ENCODE measurements around the gene PCDH9. TPM values are rescaled to one million over a fixed set of nuclear protein-coding genes. Genes with fewer than 3 reads are reported as not detected.

The PCDH9 gene
- polyA plus RNA-seq, 1 donor, result 1.8 TPM

- H3K4me3 ChIP-seq (ENCODE audit: low read length), result no peak overlapping the region
- H3K9me3 ChIP-seq (ENCODE audit: control insufficient read depth, low read depth, low read length), result no peaks in the 10 kb centered on the region
- H3K27ac ChIP-seq (ENCODE audit: low read length), result no peak overlapping the region
- WGBS (ENCODE audit: insufficient coverage, low lambda C conversion rate), result no CpG with 5 or more reads among the region's 1 CpG
- H3K36me3 ChIP-seq (ENCODE audit: control insufficient read depth, insufficient read depth, low read length), result no peaks in the 10 kb centered on the region
- no peak for DNase-seq
- H3K27me3 ChIP-seq (ENCODE audit: control insufficient read depth, insufficient read depth, low read length), result no peaks in the 10 kb centered on the region
- no peaks in the 10 kb centered on the region for H3K4me1 ChIP-seq (ENCODE audit: control insufficient read depth, insufficient read depth, low read length)
Measured at GRCh38 chr13:67204764-67205163, 25.4 kb downstream of the PCDH9 start.

DNA sequence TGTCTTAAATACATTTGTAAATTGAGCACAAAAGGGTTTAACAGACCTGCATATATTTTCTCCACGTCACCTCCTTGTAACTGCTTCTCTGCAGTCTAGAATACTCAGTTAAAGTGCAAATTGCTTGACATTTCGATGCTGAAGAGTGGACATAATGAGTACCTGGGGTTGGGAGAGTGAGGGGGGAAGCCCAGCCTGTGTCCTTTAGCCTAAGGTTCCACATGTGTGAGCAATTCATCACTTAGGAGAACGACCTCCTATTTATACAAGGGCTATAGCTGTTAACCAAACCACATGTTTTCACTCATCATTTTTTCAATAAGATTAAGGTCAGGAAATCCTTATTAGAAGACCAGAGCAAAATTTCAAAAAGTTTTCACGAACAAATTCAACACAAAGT, 29.5 kb downstream of the PCDH9 start:
- no peak overlapping the region for H3K27ac ChIP-seq (ENCODE audit: low read length)
- H3K27me3 ChIP-seq (ENCODE audit: control insufficient read depth, insufficient read depth, low read length), result no peaks in the 10 kb centered on the region
- no peaks in the 10 kb centered on the region for H3K4me1 ChIP-seq (ENCODE audit: control insufficient read depth, insufficient read depth, low read length)
- H3K9me3 ChIP-seq (ENCODE audit: control insufficient read depth, low read depth, low read length), result no peaks in the 10 kb centered on the region
- no peak overlapping the region for H3K4me3 ChIP-seq (ENCODE audit: low read length)
- H3K36me3 ChIP-seq (ENCODE audit: control insufficient read depth, insufficient read depth, low read length), result no peaks in the 10 kb centered on the region
- 79% methylated on average over 2 of the region's 4 CpGs for WGBS (ENCODE audit: insufficient coverage, low lambda C conversion rate)
- DNase-seq, result no peak

- Histone ChIP-seq H3K4me1 (ENCODE audit: control insufficient read depth, insufficient read depth, low read length) (no peaks in the 10 kb centered on the region), H3K27ac (ENCODE audit: low read length) (no peak overlapping the region), H3K27me3 (ENCODE audit: control insufficient read depth, insufficient read depth, low read length) (no peaks in the 10 kb centered on the region), H3K36me3 (ENCODE audit: control insufficient read depth, insufficient read depth, low read length) (no peaks in the 10 kb centered on the region), H3K4me3 (ENCODE audit: low read length) (no peak overlapping the region), H3K9me3 (ENCODE audit: control insufficient read depth, low read depth, low read length) (no peaks in the 10 kb centered on the region)
- no peak for DNase-seq
Measured at GRCh38 chr13:67200183-67200582, 30.0 kb downstream of the PCDH9 start.

DNA sequence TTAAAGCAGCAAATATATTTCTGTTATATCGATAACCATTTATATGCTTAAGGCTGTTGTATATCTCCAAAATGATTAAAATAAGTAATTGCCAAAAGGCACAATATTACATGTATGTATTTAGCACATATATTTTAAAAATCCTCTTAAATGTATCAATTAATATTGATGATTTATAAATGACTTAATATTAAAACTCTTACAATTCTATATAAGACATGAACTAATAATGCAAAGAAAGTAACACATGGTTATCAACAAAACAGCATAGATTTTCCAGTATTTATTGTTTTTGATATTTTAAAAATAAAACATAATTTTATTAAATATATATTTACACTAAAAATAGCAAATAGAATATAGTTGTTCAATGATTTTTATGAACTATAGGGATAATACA, 32.4 kb downstream of the PCDH9 start:
- H3K27ac ChIP-seq (ENCODE audit: low read length), result no peak overlapping the region
- no peak overlapping the region for H3K4me3 ChIP-seq (ENCODE audit: low read length)
- no peaks in the 10 kb centered on the region for H3K4me1 ChIP-seq (ENCODE audit: control insufficient read depth, insufficient read depth, low read length)
- H3K9me3 ChIP-seq (ENCODE audit: control insufficient read depth, low read depth, low read length), result no peaks in the 10 kb centered on the region
- WGBS (ENCODE audit: insufficient coverage, low lambda C conversion rate), result 100% methylated on average over 1 of the region's 1 CpG
- no peaks in the 10 kb centered on the region for H3K27me3 ChIP-seq (ENCODE audit: control insufficient read depth, insufficient read depth, low read length)
- DNase-seq, result no peak
- no peaks in the 10 kb centered on the region for H3K36me3 ChIP-seq (ENCODE audit: control insufficient read depth, insufficient read depth, low read length)

DNA sequence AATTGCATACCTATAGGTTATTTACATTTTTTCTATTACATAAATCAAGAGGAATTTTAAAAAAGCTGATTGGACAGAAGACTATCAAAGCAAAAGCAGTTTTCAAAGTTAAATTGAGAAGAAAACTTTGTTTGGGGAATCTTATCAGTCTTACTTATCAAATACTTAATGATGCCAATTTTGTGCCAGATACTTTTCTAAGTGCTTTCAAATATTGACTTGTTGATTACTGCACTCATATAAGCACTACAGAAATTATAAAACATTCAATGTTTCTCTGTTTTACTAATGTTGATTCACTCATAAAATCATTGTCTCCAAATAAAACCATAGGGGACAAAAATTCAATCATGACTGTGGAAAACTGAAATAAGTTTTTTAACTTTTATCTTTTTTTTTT, 36.2 kb downstream of the PCDH9 start:
- no peak for DNase-seq
- no peaks in the 10 kb centered on the region for H3K9me3 ChIP-seq (ENCODE audit: control insufficient read depth, low read depth, low read length)
- no peaks in the 10 kb centered on the region for H3K27me3 ChIP-seq (ENCODE audit: control insufficient read depth, insufficient read depth, low read length)
- no peaks in the 10 kb centered on the region for H3K36me3 ChIP-seq (ENCODE audit: control insufficient read depth, insufficient read depth, low read length)
- no peak overlapping the region for H3K27ac ChIP-seq (ENCODE audit: low read length)
- no peaks in the 10 kb centered on the region for H3K4me1 ChIP-seq (ENCODE audit: control insufficient read depth, insufficient read depth, low read length)
- H3K4me3 ChIP-seq (ENCODE audit: low read length), result no peak overlapping the region

- WGBS (ENCODE audit: insufficient coverage, low lambda C conversion rate), result 94% methylated on average over 2 of the region's 4 CpGs
- Histone ChIP-seq H3K4me1 (ENCODE audit: control insufficient read depth, insufficient read depth, low read length) (no peaks in the 10 kb centered on the region), H3K27ac (ENCODE audit: low read length) (no peak overlapping the region), H3K36me3 (ENCODE audit: control insufficient read depth, insufficient read depth, low read length) (no peaks in the 10 kb centered on the region), H3K4me3 (ENCODE audit: low read length) (no peak overlapping the region), H3K27me3 (ENCODE audit: control insufficient read depth, insufficient read depth, low read length) (no peaks in the 10 kb centered on the region), H3K9me3 (ENCODE audit: control insufficient read depth, low read depth, low read length) (no peaks in the 10 kb centered on the region)
- no peak for DNase-seq
Measured at GRCh38 chr13:67192751-67193150, 37.4 kb downstream of the PCDH9 start.

GRCh38 chr13:67186995-67187569, 43.1 kb downstream of the PCDH9 start:
- Histone ChIP-seq H3K4me3 (ENCODE audit: low read length) (no peak overlapping the region), H3K27me3 (ENCODE audit: control insufficient read depth, insufficient read depth, low read length) (no peaks in the 10 kb centered on the region), H3K9me3 (ENCODE audit: control insufficient read depth, low read depth, low read length) (no peaks in the 10 kb centered on the region), H3K4me1 (ENCODE audit: control insufficient read depth, insufficient read depth, low read length) (no peaks in the 10 kb centered on the region), H3K36me3 (ENCODE audit: control insufficient read depth, insufficient read depth, low read length) (no peaks in the 10 kb centered on the region), H3K27ac (ENCODE audit: low read length) (no peak overlapping the region)
- WGBS (ENCODE audit: insufficient coverage, low lambda C conversion rate), result no CpG with 5 or more reads among the region's 6 CpGs
- DNase-seq, result no peak

GRCh38 chr13:67184247-67184646, 45.9 kb downstream of the PCDH9 start:
- no CpG with 5 or more reads among the region's 7 CpGs for WGBS (ENCODE audit: insufficient coverage, low lambda C conversion rate)
- no peak for DNase-seq
- H3K4me3 ChIP-seq (ENCODE audit: low read length), result no peak overlapping the region
- H3K36me3 ChIP-seq (ENCODE audit: control insufficient read depth, insufficient read depth, low read length), result no peaks in the 10 kb centered on the region
- no peaks in the 10 kb centered on the region for H3K4me1 ChIP-seq (ENCODE audit: control insufficient read depth, insufficient read depth, low read length)
- H3K27ac ChIP-seq (ENCODE audit: low read length), result no peak overlapping the region
- H3K27me3 ChIP-seq (ENCODE audit: control insufficient read depth, insufficient read depth, low read length), result no peaks in the 10 kb centered on the region
- no peaks in the 10 kb centered on the region for H3K9me3 ChIP-seq (ENCODE audit: control insufficient read depth, low read depth, low read length)

DNA sequence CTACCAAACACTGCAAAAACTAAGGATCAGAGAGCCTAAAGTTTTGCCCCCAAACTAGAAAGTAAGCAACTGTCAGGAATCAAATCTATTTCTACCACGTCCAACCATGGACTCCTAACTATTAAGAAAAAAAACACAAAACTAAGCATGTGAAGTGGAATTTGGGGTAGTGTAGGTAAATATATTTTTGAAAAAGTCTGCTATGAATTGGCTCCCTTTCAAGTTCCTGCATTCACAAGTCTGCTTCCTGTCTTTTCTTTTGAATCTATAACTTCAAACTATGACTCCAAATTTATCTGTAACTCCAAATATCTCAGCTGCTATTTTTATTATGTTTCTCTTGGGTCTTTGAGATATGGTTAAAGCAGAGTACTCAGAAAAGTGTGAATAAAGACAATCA, 47.0 kb downstream of the PCDH9 start:
- DNase-seq, result no peak
- Histone ChIP-seq H3K27me3 (ENCODE audit: control insufficient read depth, insufficient read depth, low read length) (no peaks in the 10 kb centered on the region), H3K36me3 (ENCODE audit: control insufficient read depth, insufficient read depth, low read length) (no peaks in the 10 kb centered on the region), H3K4me3 (ENCODE audit: low read length) (no peak overlapping the region), H3K27ac (ENCODE audit: low read length) (no peak overlapping the region), H3K9me3 (ENCODE audit: control insufficient read depth, low read depth, low read length) (no peaks in the 10 kb centered on the region), H3K4me1 (ENCODE audit: control insufficient read depth, insufficient read depth, low read length) (no peaks in the 10 kb centered on the region)
- WGBS (ENCODE audit: insufficient coverage, low lambda C conversion rate), result no CpG with 5 or more reads among the region's 1 CpG

GRCh38 chr13:67175836-67176459, 54.2 kb downstream of the PCDH9 start:
- no peaks in the 10 kb centered on the region for H3K4me1 ChIP-seq (ENCODE audit: control insufficient read depth, insufficient read depth, low read length)
- WGBS (ENCODE audit: insufficient coverage, low lambda C conversion rate), result 90% methylated on average over 2 of the region's 2 CpGs
- no peak overlapping the region for H3K4me3 ChIP-seq (ENCODE audit: low read length)
- DNase-seq, result no peak
- H3K27me3 ChIP-seq (ENCODE audit: control insufficient read depth, insufficient read depth, low read length), result no peaks in the 10 kb centered on the region
- H3K36me3 ChIP-seq (ENCODE audit: control insufficient read depth, insufficient read depth, low read length), result no peaks in the 10 kb centered on the region
- H3K9me3 ChIP-seq (ENCODE audit: control insufficient read depth, low read depth, low read length), result no peaks in the 10 kb centered on the region
- H3K27ac ChIP-seq (ENCODE audit: low read length), result no peak overlapping the region

GRCh38 chr13:67168384-67168783, 61.8 kb downstream of the PCDH9 start:
- no peak for DNase-seq
- no peak overlapping the region for H3K4me3 ChIP-seq (ENCODE audit: low read length)
- no peaks in the 10 kb centered on the region for H3K4me1 ChIP-seq (ENCODE audit: control insufficient read depth, insufficient read depth, low read length)
- H3K9me3 ChIP-seq (ENCODE audit: control insufficient read depth, low read depth, low read length), result no peaks in the 10 kb centered on the region
- no CpG with 5 or more reads among the region's 2 CpGs for WGBS (ENCODE audit: insufficient coverage, low lambda C conversion rate)
- no peaks in the 10 kb centered on the region for H3K27me3 ChIP-seq (ENCODE audit: control insufficient read depth, insufficient read depth, low read length)
- no peak overlapping the region for H3K27ac ChIP-seq (ENCODE audit: low read length)
- no peaks in the 10 kb centered on the region for H3K36me3 ChIP-seq (ENCODE audit: control insufficient read depth, insufficient read depth, low read length)
